OCI-LY3 (cell line): ENCODE measurements around the gene PLEKHA7.

ENCODE experiments used
- CTCF ChIP-seq: fragments of 200-600, 300-600 bp; sonication (generic); IDR thresholded peaks from 2 replicates; pipeline ENCODE4 v1.5.1; 2014; ENCODE audit warnings: antibody characterized with exemption, low read length, low read depth
- EZH2phosphoT487 ChIP-seq: fragments of 200-600 bp; shearing (Covaris generic); IDR thresholded peaks from 2 replicates; pipeline ENCODE4 v1.6.1; 2018; ENCODE audit warnings: antibody characterized with exemption, mixed run types, low read depth

DNA sequence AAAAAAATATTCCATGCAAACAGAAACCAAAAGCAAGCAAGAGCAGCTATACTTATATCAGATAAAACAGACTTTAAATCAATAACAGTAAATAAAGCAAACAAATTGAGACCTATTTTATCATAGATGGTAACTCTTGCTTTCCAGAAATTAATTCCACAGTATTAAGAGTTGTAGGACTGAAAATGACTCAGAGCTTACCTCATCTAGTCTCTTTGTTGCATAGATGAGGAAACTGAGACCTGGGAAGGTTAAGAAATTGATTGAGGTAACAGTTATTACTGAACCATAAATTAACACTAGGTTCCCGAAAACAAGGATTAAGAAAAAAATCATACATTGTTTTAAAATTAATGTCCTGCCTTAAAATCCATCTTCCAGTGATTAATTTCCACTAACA lies 123.8 kb downstream of the PLEKHA7 start:
- TF ChIP-seq CTCF, result no peak
- TF ChIP-seq EZH2phosphoT487, result no peak
